Transverse colon (tissue), 4 donors: ENCODE data around the gene SLIT3. TPM values are rescaled to one million over a fixed set of nuclear protein-coding genes. Genes with fewer than 3 reads are reported as not detected.

ENCODE experiments used
- DNase-seq: peaks from one replicate; pipeline ENCODE4 v3.0.0-alpha.2; 2019
- H3K27ac ChIP-seq, 4 donors: fragments of 200-600 bp; sonication (generic); 2 replicates each; pipeline ENCODE4 v1.5.1; 2016 to 2018; ENCODE audit warnings: inconsistent platforms in 4 of 4
- H3K27me3 ChIP-seq: fragments of 200-600 bp; sonication (generic); 2 replicates; pipeline ENCODE4 v1.5.1; 2017; ENCODE audit warnings: inconsistent platforms
- H3K36me3 ChIP-seq, 4 donors: fragments of 200-600 bp; sonication (generic); 2 replicates each; pipeline ENCODE4 v1.5.1; 2017 to 2019; ENCODE audit warnings: inconsistent platforms in 4 of 4
- H3K4me1 ChIP-seq, 4 donors: fragments of 200-600 bp; sonication (generic); 2 replicates each; pipeline ENCODE4 v1.5.1; 2017 to 2020; ENCODE audit warnings: inconsistent platforms in 4 of 4
- H3K4me3 ChIP-seq, 4 donors: fragments of 200-600 bp; sonication (generic); 1 replicate in 1 of 4; 2 replicates in 3 of 4; pipeline versions ENCODE4 v1.5.1 to v1.6.1; 2017 to 2019; ENCODE audit warnings: inconsistent platforms in 4 of 4
- H3K9me3 ChIP-seq, 2 donors: fragments of 200-600 bp; sonication (generic); 2 replicates each; pipeline ENCODE4 v1.5.1; 2017 to 2019; ENCODE audit warnings: inconsistent platforms in 2 of 2
- EP300 ChIP-seq: sonication (generic); formaldehyde crosslinking; IDR thresholded peaks from one replicate; pipeline ENCODE4 v1.6.1; 2017; ENCODE audit warnings: antibody characterized with exemption, low read depth
- POLR2A ChIP-seq: fragments of 450-650 bp; IDR thresholded peaks from one replicate; pipeline ENCODE4 v1.6.1; 2016; ENCODE audit warnings: antibody characterized with exemption, mild to moderate bottlenecking, moderate library complexity
- POLR2AphosphoS5 ChIP-seq, 3 donors: sonication (generic); formaldehyde crosslinking; IDR thresholded peaks; one replicate each; pipeline ENCODE4 v1.6.1; 2016; ENCODE audit warnings: antibody characterized with exemption in 3 of 3
- WGBS, 2 donors: methylation state at CpG; one replicate each; pipeline ENCODE4 v1.1.5; 2018; ENCODE audit warnings: low coverage in 1 of 2; 5-methylcytosine and 5-hydroxymethylcytosine counted together
- in situ Hi-C, 4 donors: fragments of 200-750 bp; cut with MboI; loops; one replicate each; pipeline versions ENCODE4 v1.15.0 to v1.15.1; 2017; ENCODE audit warnings: low sequenced_read_pairs in 3 of 4, low pct_ligation_motif_present in 1 of 4, low pct_unique_long_range_greater_than_20kb in 1 of 4
- intact Hi-C: fragments of 100-400 bp; cut with DNase I; formaldehyde crosslinking; loops from one replicate; pipeline ENCODE4 v1.15.1; 2023; ENCODE audit warnings: low total_unique reads
- total RNA-seq, 4 donors: library from RNA; depleted of rRNA; stranded (reverse); fragments of >200 nt; gene quantifications; one replicate each; pipeline ENCODE4 v1.1.0, GENCODE V29; 2016
- TF ChIP-seq, protein P1 (sequence below), 5 experiments: fragments of 200-600 bp in 3 of 5; fragments of 450-650 bp in 2 of 5; sonication (generic) in 3 of 5; IDR thresholded peaks; 1 replicate in 2 of 5; 2 replicates in 3 of 5; pipeline ENCODE4 v1.5.1; 2016 to 2017; ENCODE audit warnings: antibody characterized with exemption in 5 of 5, inconsistent platforms in 3 of 5, mild to moderate bottlenecking in 2 of 5, moderate library complexity in 1 of 5

The SLIT3 gene
- total RNA-seq, 4 donors from 2014 or later = 6.7 to 60.5 (median 9.6) TPM

DNA sequence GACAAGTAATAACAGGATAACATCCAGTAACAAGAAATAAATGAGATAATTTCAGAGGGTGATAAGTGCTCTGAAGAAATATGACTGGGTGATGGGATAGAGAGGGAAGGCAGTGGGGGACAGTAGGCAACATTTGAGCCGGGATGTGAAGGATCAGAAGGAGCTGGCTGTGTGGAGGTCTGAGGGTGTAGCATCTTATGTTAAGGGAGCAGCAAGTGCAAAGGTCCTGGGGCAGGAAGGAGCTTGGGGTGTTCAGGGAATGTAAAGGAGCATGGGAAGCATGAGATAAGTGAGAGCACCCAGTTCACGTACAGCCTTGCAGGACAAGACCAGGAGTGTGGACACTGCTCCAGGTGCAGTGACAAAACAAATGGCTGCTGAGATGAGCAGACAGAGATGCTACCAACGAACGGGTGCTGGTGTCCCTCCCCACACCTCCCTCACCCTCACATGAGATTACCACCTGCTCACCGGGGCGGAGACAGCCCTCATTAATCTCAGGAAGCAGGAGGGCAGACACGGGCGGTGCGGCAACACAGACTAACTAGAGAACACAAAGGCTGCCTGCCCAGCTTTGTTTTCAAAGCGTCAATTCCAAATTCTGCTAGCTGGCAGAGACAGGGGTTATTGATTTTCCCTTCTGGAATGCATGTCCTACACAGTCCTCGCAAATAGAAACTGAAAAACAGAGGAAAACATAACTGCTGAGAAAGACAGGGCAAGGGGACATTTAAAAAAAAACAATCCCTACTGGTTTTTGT lies 423.6 kb downstream of the SLIT3 start:
- Histone ChIP-seq H3K4me1 (no peaks in the 10 kb centered on the region), H3K36me3 (no peaks in the 10 kb centered on the region), H3K9me3 (no peaks in the 10 kb centered on the region), H3K4me3 (no peak overlapping the region), H3K27me3 (no peaks in the 10 kb centered on the region), H3K27ac (no peak overlapping the region)
- no peak for DNase-seq
- in situ Hi-C loops (no loop called here), intact Hi-C loops (no loop called here)
- 37 to 39% methylated on average over 2 to 11 of the region's 11 CpGs for WGBS, 2 donors
- TF ChIP-seq, protein P1, sequence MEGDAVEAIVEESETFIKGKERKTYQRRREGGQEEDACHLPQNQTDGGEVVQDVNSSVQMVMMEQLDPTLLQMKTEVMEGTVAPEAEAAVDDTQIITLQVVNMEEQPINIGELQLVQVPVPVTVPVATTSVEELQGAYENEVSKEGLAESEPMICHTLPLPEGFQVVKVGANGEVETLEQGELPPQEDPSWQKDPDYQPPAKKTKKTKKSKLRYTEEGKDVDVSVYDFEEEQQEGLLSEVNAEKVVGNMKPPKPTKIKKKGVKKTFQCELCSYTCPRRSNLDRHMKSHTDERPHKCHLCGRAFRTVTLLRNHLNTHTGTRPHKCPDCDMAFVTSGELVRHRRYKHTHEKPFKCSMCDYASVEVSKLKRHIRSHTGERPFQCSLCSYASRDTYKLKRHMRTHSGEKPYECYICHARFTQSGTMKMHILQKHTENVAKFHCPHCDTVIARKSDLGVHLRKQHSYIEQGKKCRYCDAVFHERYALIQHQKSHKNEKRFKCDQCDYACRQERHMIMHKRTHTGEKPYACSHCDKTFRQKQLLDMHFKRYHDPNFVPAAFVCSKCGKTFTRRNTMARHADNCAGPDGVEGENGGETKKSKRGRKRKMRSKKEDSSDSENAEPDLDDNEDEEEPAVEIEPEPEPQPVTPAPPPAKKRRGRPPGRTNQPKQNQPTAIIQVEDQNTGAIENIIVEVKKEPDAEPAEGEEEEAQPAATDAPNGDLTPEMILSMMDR (IDR thresholded peaks at IDR 0.05) = no peak
- TF ChIP-seq POLR2A (no peak), EP300 (no peak), POLR2AphosphoS5 (IDR thresholded peaks at IDR 0.05) (no peak)

DNA sequence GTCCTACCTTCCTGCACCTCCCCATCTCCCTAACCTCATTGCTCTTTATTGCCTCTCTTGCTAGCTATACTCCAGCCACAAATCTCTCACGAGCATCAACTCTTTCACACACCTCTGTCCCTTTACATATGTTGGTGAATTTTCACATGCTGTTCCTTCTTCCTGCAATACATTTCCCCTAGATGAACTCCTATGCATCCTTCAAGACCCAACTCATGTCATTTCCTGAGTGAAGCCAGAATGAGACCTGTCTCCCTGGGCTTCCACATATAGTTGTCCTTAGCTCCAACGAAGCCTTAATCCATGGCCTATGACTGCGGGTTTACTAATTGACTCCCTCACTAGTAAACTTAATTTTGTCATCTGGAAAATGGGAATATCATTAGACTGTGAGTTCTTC lies 424.5 kb downstream of the SLIT3 start:
- DNase-seq = no peak
- Histone ChIP-seq H3K27ac (no peak overlapping the region), H3K36me3 (no peaks in the 10 kb centered on the region), H3K9me3 (no peaks in the 10 kb centered on the region), H3K27me3 (no peaks in the 10 kb centered on the region), H3K4me1 (no peaks in the 10 kb centered on the region), H3K4me3 (no peak overlapping the region)
- WGBS, 2 donors = 84 to 86% methylated on average over 3 of the region's 3 CpGs
- in situ Hi-C loops (no loop called here), intact Hi-C loops (no loop called here)
- TF ChIP-seq POLR2A = no peak
- no peak for TF ChIP-seq EP300
- no peak for TF ChIP-seq POLR2AphosphoS5 (IDR thresholded peaks at IDR 0.05)
- TF ChIP-seq, protein P1 (IDR thresholded peaks at IDR 0.05) = no peak

DNA sequence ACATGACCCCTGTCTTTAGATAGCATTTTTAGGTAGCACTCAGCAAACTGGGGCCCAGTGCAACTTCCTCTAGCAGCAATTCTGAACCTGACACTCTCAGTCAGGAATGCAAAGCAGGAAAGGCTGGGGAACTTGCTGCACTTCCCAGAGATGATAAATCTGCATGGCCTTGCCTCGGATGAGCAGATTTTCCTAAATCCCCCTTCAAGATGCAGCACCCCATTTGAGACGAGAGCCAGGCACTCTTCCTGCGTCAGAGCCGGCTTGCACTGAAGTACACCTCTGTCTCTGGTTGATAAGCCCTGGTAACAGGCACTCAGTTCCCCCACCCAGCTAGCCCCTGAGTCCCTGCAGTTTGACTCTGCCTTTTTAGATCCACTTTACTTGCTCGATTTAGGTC lies 425.1 kb downstream of the SLIT3 start:
- H3K9me3 ChIP-seq = no peaks in the 10 kb centered on the region
- no peak for DNase-seq
- no peak overlapping the region for H3K4me3 ChIP-seq
- TF ChIP-seq POLR2A (no peak), EP300 (no peak), POLR2AphosphoS5 (IDR thresholded peaks at IDR 0.05) (no peak)
- TF ChIP-seq, protein P1 (IDR thresholded peaks at IDR 0.05) = no peak
- H3K27me3 ChIP-seq = no peaks in the 10 kb centered on the region
- intact Hi-C loops = no loop called here
- WGBS, 2 donors = 40 to 83% methylated on average over 1 to 5 of the region's 5 CpGs
- no peaks in the 10 kb centered on the region for H3K36me3 ChIP-seq
- in situ Hi-C loops = no loop called here
- no peaks in the 10 kb centered on the region for H3K4me1 ChIP-seq
- no peak overlapping the region for H3K27ac ChIP-seq

DNA sequence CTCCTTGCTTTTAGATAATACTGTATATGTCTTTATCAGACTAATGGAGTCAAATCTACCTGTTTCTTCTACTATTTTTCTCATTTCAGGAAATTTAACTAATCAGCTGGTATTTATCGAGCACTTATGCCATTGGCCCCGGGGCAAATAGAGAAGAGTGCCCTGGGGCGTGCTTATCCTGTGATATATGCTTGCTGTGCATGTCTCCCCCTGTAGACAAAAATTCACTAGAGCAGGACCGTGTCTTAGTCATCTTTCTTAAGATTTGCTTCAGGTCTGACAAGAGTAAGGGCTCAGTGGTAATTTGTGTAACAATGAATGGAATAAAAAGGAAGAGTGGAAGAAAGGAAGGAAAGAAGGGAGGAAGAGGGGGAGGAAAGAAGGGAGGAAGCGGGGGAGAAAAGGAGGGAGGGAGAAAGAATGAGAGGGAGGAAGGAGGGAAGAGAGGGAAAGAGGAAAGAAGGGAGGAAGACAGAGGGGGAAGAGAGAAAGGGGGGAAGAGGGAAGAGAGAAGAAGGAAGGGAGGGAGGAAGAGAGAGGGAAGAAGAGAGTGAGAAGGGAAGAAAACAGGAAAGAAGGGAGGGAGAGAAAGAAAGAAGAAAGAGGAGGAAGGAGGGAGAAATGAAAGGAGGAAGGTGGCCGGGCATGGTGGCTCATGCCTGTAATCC lies 426.1 kb downstream of the SLIT3 start:
- TF ChIP-seq, protein P1 (IDR thresholded peaks at IDR 0.05) = no peak
- TF ChIP-seq POLR2AphosphoS5 (IDR thresholded peaks at IDR 0.05) (no peak), EP300 (no peak), POLR2A (no peak)
- DNase-seq = no peak
- H3K4me1 ChIP-seq = no peaks in the 10 kb centered on the region
- WGBS, 2 donors = 46 to 56% methylated on average over 5 to 6 of the region's 6 CpGs
- no peaks in the 10 kb centered on the region for H3K27me3 ChIP-seq
- intact Hi-C loops (no loop called here), in situ Hi-C loops (no loop called here)
- H3K9me3 ChIP-seq = no peaks in the 10 kb centered on the region
- H3K4me3 ChIP-seq = no peak overlapping the region
- H3K27ac ChIP-seq = no peak overlapping the region
- no peaks in the 10 kb centered on the region for H3K36me3 ChIP-seq
